Bronchial epithelial cell (primary cell): Measurements from ENCODE around the gene CCSER1. TPM values are rescaled to one million over a fixed set of nuclear protein-coding genes. Genes with fewer than 3 reads are reported as not detected.

Experiments
- DNase-seq: peaks from one replicate; pipeline ENCODE4 v3.0.0-alpha.2; 2010; ENCODE audit warnings: low read depth
- FAIRE-seq: peaks from 2 replicates; lab custom pipeline; 2011; peaks lifted over from hg19 to GRCh38; lab: Jason Lieb, UNC
- H3K27me3 ChIP-seq: 2 replicates; pipeline ENCODE4 v1.5.1; 2011; ENCODE audit warnings: low read length; ENCODE audit not compliant: control insufficient read depth, insufficient read depth
- H3K36me3 ChIP-seq: 2 replicates; pipeline ENCODE4 v1.5.1; 2011; ENCODE audit warnings: low read length; ENCODE audit not compliant: control insufficient read depth, insufficient read depth
- H3K4me3 ChIP-seq: 2 replicates; pipeline ENCODE4 v1.5.1; 2011; ENCODE audit warnings: mild to moderate bottlenecking, low read depth, low read length, control low read depth
- total RNA-seq: library from RNA; depleted of rRNA; stranded (reverse); fragments of >200 nt; gene quantifications from 2 replicates; pipeline ENCODE4 v1.2.1, GENCODE V29; 2014
- TF ChIP-seq, protein P1 (sequence below): IDR thresholded peaks from 2 replicates; pipeline ENCODE4 v1.5.1; 2011; ENCODE audit warnings: mild to moderate bottlenecking, moderate library complexity, low read length, control low read depth, inconsistent platforms; ENCODE audit not compliant: insufficient read depth, severe bottlenecking

CCSER1 gene
- total RNA-seq, 1 donor from 2014 or later = 6.6 TPM

DNA sequence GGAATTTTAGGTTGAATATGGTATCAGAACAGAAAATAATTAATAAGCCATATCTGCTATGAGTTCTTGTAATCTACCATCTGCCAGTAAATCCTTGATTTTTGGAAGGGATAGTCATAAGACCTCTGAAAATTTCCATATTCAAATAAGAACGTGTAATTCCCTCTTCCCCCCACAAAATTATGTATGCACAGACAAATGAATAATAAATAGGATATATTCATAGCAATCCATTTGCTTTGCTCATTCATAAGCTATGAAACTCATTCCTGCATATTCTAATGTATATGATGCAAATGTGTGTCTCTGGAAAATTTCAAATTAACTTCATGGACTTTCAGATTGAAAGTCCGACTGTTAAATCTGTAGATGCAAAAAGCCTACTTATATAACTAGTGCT is 1343.5 kb downstream of the CCSER1 start:
- no peak for FAIRE-seq
- H3K27me3 ChIP-seq = no peaks in the 10 kb centered on the region
- TF ChIP-seq, protein P1, sequence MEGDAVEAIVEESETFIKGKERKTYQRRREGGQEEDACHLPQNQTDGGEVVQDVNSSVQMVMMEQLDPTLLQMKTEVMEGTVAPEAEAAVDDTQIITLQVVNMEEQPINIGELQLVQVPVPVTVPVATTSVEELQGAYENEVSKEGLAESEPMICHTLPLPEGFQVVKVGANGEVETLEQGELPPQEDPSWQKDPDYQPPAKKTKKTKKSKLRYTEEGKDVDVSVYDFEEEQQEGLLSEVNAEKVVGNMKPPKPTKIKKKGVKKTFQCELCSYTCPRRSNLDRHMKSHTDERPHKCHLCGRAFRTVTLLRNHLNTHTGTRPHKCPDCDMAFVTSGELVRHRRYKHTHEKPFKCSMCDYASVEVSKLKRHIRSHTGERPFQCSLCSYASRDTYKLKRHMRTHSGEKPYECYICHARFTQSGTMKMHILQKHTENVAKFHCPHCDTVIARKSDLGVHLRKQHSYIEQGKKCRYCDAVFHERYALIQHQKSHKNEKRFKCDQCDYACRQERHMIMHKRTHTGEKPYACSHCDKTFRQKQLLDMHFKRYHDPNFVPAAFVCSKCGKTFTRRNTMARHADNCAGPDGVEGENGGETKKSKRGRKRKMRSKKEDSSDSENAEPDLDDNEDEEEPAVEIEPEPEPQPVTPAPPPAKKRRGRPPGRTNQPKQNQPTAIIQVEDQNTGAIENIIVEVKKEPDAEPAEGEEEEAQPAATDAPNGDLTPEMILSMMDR = no peak
- no peak for DNase-seq
- H3K36me3 ChIP-seq = no peaks in the 10 kb centered on the region
- no peak overlapping the region for H3K4me3 ChIP-seq

DNA sequence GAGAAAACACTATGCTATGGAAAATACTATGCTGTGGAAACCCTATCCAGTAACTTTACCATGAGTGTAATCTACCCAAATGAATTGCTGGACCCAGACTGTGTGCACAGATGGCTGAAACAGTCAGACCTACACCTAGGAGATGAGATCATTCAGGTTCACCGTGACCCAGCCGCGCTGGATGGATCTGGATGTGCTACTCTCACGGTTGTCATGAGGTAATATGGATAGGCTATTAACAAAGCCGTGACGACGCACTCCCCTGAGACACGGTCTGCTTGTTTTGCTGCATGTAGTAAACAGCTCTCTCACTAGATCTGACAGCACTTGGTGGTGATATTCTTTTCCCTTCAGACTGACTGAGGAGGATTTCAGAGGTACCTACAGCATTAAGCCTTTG is 1344.1 kb downstream of the CCSER1 start:
- H3K4me3 ChIP-seq = no peak overlapping the region
- DNase-seq (no peak), FAIRE-seq (no peak)
- no peaks in the 10 kb centered on the region for H3K36me3 ChIP-seq
- no peaks in the 10 kb centered on the region for H3K27me3 ChIP-seq
- TF ChIP-seq, protein P1 = no peak

DNA sequence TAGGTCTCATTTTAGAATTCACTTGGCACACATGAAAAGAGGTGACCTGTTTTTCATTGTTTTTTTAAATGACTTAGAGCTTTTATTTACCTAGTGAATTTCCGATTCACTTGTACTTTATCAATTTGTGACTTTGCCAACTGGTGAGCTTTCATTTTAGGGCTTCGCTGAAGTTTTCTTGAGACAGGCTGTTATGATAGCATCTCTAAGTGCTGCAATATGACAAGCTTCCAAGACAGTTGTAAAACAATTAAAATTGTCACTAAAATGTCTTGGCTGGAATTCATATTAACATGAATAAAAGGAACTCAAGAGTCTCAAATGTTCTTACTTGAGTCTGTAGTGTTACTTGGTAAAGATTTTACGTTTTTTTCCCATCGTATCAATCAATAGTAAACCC is 1344.9 kb downstream of the CCSER1 start:
- Histone ChIP-seq H3K36me3 (no peaks in the 10 kb centered on the region), H3K4me3 (no peak overlapping the region), H3K27me3 (no peaks in the 10 kb centered on the region)
- no peak for DNase-seq
- TF ChIP-seq, protein P1 = no peak
- no peak for FAIRE-seq

DNA sequence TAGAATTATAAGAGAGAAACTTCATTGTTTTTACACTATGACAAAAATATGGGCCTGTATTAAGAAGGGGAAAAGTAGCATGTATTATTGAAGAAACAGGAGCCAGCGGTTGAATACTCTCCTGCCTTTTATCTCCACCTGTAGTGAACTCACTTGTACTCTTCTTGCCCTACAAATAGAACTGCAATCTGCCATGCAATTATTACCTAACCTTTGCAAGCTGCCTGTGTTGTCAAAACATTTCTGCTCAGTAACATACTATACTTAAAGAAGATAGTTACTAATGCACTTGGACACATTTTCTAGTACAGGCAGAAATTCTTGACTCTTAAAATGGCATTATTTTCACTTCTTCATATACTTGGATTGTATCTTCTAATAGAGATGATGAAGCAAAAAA is 1358.2 kb downstream of the CCSER1 start:
- TF ChIP-seq, protein P1 = no peak
- no peaks in the 10 kb centered on the region for H3K36me3 ChIP-seq
- no peak overlapping the region for H3K4me3 ChIP-seq
- FAIRE-seq (no peak), DNase-seq (no peak)
- no peaks in the 10 kb centered on the region for H3K27me3 ChIP-seq

DNA sequence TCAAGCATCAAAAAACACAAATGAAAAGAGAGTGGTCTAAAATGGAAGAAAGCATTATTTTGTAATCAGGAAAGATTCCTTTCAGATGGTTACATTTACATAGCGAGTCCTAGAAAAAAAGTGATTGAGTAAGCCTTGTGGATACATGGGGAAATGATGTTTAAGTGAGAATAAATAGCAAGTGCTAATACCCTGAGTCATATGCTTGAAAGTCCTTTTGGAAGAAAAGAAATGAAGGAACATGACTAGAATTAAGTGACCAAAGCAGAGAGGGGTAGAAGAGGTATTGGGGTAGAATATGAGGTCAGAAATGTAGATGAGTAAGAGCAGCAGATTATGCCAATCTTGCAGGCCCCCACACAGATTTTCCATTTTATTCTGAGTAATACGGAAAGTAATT is 1361.8 kb downstream of the CCSER1 start:
- TF ChIP-seq, protein P1 = no peak
- Histone ChIP-seq H3K36me3 (no peaks in the 10 kb centered on the region), H3K27me3 (no peaks in the 10 kb centered on the region), H3K4me3 (no peak overlapping the region)
- FAIRE-seq (no peak), DNase-seq (peak; percentile 27)

DNA sequence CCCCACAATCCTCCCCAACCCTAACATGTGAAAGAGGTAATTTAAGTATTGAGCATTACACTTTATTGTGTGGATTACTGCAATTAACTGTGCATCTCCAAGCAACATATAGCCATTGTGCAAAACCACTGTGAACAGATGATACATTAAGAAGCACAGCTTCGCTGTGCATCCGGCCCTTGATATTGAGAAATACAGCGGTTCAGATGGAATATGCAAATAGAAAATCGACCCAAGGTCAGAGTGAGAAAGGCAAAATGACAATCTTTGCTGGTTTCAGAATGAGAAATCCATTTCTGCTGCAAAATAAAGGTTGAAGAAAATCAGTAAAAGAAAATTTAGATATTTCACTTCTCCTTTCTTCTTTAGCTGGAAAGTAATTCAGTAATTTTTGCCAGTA is 1370.7 kb downstream of the CCSER1 start:
- DNase-seq (no peak), FAIRE-seq (no peak)
- no peaks in the 10 kb centered on the region for H3K36me3 ChIP-seq
- no peak overlapping the region for H3K4me3 ChIP-seq
- H3K27me3 ChIP-seq = no peaks in the 10 kb centered on the region
- TF ChIP-seq, protein P1 = no peak
